Activated CD4-positive, alpha-beta T cell treated with anti-CD3 and anti-CD28 coated beads, Interleukin-2, Interleukin-4, amounts not matched to agents 100 ng/mL and 50 ng/mL, durations not matched to agents 16 hours and 8 hours (primary cell): ENCODE data around the gene TMEM63B.
"Not testable (repeated sequence)": the region's sequence is repeated elsewhere in the genome, so short reads cannot be mapped to it uniquely, and the experiment has no call there.

ENCODE experiments used
- DNase-seq: peaks from one replicate; pipeline ENCODE4 v3.0.0-alpha.2; 2020; ENCODE audit warnings: low spot score

The TMEM63B gene

DNA sequence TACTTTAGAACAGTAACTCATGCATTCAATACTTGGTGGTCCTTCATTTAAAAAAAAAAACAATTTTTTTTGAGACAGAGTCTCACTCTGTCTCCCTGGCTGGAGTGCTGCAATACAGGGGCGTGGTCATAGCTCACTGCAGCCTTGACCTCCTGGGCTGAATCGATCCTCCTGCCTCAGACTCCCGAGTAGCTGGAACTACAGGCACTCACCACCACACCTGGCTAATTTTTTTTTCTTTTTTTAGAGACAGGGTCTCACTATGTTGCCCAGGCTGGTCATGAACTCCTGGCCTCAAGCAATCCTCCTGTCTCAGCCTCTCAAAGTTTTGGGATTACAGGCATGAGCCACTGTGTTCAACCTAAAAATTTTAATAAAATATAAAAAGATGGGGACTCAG, 17.2 kb downstream of the TMEM63B start:
- DNase-seq, result not testable (repeated sequence)

- DNase-seq, result no peak
Observed at GRCh38 chr6:44145839-44146238, 18.5 kb downstream of the TMEM63B start.

- DNase-seq, result no peak
Observed at GRCh38 chr6:44146685-44147084, 19.3 kb downstream of the TMEM63B start.

- DNase-seq, result no peak
Observed at GRCh38 chr6:44147256-44147655, 19.9 kb downstream of the TMEM63B start.

DNA sequence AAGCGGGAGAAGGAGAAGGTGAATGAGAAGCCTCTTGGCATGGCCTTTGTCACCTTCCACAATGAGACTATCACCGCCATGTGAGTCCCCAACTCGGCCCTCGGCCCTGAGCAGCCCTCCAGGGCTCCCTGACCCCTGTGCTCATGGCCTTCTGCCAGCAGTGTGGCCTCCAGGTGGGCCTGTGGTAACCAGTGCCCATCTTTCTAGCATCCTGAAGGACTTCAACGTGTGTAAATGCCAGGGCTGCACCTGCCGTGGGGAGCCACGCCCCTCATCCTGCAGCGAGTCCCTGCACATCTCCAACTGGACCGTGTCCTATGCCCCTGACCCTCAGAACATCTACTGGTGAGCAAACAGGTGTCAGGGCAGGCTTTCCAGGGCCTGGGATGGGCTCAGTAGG, 21.0 kb downstream of the TMEM63B start:
- no peak for DNase-seq

DNA sequence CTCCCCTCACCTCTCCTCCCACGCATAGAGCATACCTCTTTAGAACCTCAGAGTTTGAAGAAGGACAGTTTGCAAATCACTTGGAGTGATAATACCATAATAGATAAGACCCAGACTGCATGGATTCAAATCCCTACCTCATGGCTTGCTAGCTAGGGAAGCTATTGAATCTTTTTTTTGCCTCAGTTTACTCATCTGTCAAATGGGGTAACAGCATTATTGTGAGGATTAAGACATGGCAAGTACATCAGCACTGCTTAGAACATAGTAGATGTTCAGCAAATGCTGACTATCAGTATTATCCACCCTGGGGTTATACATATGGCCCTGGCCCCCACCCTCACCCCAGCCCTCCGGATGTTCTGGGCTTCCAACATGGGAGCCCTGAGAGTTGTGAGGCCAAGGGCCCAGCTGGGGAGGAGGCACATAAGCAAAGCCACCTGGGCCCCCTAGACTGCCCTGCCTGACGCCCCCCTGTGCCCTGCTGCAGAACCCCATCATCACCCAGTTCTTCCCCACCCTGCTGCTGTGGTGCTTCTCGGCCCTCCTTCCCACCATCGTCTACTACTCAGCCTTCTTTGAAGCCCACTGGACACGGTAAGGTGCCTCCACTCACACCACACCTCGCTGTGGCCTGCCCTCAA, 22.1 kb downstream of the TMEM63B start:
- DNase-seq, result no peak

DNA sequence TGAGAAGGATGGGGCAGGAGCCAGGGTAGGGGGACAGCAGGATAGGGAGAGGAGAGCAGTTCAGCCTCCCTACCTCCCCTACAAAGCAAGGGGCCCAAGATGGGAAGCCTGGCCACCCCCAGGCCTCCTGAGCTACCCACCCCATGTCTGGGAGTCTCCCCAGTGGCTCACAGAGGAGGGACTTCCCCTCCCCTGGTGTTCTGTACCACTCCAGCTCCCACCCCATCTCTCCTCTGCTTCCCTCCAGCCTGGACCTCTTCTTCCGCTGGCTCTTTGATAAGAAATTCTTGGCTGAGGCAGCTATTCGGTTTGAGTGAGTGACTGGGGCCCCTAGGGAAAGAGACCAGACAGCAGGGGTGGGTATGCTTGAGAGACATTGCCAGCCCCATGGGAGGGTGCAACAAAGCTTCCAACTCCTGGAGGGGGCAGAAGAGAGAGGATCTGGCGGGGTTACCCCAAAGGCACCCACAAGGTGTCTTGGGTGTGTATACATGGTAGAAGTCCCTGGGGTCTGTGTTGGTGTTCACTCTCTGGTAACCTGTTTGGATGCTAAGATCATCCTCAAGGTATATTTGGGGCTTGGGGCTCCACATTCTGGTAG, 23.1 kb downstream of the TMEM63B start:
- no peak for DNase-seq

GRCh38 chr6:44151348-44152108, 24.2 kb downstream of the TMEM63B start:
- DNase-seq, result peak; percentile 81

DNA sequence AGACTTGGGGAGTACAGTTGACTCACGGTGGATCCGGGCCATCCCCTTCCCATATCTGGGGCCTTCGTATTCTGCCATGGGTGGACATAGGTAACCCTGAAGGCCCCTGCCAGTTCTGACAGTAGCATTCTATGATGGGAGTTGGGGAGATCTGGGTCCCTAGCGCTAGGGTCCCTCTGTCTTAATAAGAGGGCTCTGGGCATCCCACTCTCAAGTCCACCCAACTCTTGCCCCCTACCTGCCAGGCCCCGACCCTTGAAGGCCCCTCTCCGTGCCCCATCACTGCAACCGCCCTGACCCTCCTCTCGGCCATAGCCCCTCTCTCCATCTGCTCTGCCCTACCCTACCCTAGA, 24.7 kb downstream of the TMEM63B start:
- DNase-seq, result no peak

GRCh38 chr6:44152533-44152932, 25.2 kb downstream of the TMEM63B start:
- no peak for DNase-seq

DNA sequence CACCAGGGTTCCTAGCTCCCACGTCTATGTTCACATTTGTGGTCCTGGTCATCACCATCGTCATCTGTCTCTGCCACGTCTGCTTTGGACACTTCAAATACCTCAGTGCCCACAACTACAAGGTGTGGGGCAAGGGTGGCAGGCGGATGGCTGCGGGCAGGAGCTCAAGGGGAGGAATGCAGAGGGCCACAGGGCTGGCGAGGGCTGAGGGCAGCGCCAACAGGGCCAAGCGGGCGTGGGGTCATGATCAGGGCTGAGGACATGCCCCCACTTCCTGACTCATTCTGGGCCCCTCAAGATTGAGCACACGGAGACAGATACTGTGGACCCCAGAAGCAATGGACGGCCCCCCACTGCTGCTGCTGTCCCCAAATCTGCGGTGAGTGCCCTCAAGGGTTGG, 26.7 kb downstream of the TMEM63B start:
- no peak for DNase-seq

DNA sequence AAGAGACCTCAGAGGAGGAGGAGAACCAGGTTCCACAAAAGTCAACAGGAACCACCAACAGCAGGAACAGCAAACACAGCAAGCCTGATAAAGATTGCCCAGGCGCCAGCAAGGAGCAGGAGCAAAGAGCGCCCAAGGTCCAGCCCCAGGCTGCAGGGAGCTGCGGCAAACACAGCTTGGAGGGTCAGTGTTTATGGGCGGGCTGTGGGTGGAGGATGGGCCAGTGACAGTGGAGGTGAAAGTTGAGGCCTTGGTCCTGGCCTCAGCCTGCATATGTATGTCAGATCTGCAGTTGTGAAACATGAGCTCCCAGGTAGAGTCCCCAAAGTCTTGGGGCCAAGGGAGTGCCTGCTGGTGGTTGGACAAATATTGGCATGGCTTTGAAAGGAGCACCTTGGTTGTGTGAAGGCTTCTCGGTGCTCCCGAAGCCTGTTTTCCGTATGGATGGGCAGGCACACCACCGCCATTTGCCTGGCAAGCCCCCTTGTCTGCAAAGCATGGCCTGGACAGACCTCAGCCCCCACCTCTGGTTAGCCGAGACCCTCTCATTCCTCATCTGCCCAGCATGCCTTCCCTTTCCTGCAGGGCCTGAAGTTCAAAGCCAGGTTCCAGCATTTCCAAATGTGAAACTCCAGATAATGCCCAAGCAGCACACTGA, 29.3 kb downstream of the TMEM63B start:
- no peak for DNase-seq

- DNase-seq, result no peak
Observed at GRCh38 chr6:44157152-44157521, 29.8 kb downstream of the TMEM63B start.

- no peak for DNase-seq
Observed at GRCh38 chr6:44158770-44159228, 31.4 kb downstream of the TMEM63B start, which contains the start of gene CAPN11. Gene CAPN11, plus strand, starts transcription at chr6:44158820. Its CDS starts 29 bp downstream, at chr6:44158849.

- DNase-seq, result no peak
Observed at GRCh38 chr6:44161997-44162338, 34.6 kb downstream of the TMEM63B start.

- DNase-seq, result no peak
Observed at GRCh38 chr6:44162876-44163625, 35.7 kb downstream of the TMEM63B start.

DNA sequence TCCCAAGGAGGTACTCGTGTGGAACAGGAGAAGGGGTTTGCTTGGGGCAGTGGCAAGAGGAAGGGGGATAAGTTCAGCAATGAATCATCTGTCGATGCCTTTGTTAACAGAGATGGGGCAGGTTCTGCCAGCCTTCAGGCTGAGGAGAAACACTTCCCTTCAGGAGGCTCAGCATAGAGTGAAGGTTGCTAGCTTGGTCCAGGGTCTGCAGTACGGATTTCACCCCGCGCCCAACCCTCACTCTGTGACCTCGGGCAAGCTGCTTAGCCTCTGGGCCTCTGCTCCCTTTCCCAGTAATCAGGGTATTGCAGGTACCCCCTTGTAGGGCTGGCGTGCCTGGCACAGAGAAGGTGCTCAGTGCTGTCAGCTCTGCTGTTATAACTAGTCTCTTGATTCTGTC, 38.8 kb downstream of the TMEM63B start:
- no peak for DNase-seq

DNA sequence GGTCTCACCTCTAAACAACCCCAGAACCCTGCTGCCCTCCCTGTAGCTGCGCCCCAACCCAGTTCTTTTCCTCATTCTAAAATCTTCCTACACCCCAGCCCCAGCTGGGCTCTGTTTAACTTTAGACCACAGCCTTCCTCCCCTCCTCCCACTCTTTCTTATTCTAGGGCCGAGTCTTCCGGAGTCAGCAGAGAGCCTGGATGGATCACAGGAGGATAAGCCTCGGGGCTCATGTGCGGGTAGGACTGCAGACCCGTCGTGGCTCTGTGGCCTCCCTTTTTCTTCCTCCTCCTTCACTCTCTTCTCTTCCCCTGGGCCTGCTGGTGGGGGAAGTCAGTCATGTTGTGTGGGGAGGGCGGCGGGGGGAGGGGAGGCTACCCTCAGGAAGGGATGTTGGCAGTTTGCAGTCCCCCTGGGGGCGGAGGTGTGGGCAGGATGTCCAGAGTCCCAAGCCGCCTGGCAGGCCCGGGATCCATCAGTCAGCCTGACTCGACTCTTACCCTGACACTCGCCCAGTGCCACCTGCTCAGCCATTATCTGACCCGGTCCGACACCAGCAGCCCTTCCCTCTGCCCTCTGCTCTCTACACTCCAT, 39.3 kb downstream of the TMEM63B start:
- DNase-seq, result no peak

GRCh38 chr6:44167567-44167966, 40.2 kb downstream of the TMEM63B start:
- no peak for DNase-seq

- DNase-seq, result no peak
Observed at GRCh38 chr6:44169154-44169553, 41.8 kb downstream of the TMEM63B start.

GRCh38 chr6:44169886-44170570, 42.7 kb downstream of the TMEM63B start:
- DNase-seq, result no peak
